CD8-positive, alpha-beta memory T cell (primary cell): ENCODE measurements around the gene ITGA4. TPM values are rescaled to one million over a fixed set of nuclear protein-coding genes. Genes with fewer than 3 reads are reported as not detected.
A peak's percentile ranks its signal among the peaks of the same experiment; 100 is the strongest.

Source experiments
- CTCF ChIA-PET: fragments of 350-600 bp; sonication (Branson Sonifier 250); formaldehyde crosslinking; loops from one replicate; lab custom pipeline; 2021; ENCODE audit warnings: antibody characterized with exemption; lab: Charles Lee
- POLR2A ChIA-PET: fragments of 350-600 bp; sonication (Branson Sonifier 250); formaldehyde crosslinking; loops from one replicate; lab custom pipeline; 2021; ENCODE audit warnings: antibody characterized with exemption; lab: Charles Lee
- DNase-seq, 5 donors: peaks; one replicate each; pipeline versions ENCODE4 v3.0.0 to v3.0.0-alpha.2; 2020 to 2022; ENCODE audit warnings: mixed read lengths in 1 of 5
- H3K27ac ChIP-seq: one replicate; pipeline ENCODE4 v1.7.0; 2013; ENCODE audit warnings: low read depth, mild to moderate bottlenecking, low read length, moderate library complexity
- H3K27me3 ChIP-seq: 2 replicates; pipeline ENCODE4 v1.7.0; 2013; ENCODE audit warnings: low read length, mild to moderate bottlenecking; ENCODE audit not compliant: insufficient read depth, poor library complexity, severe bottlenecking
- H3K36me3 ChIP-seq: 2 replicates; pipeline ENCODE4 v1.7.0; 2013; ENCODE audit warnings: mild to moderate bottlenecking, low read length, moderate library complexity; ENCODE audit not compliant: insufficient read depth
- H3K4me1 ChIP-seq: 2 replicates; pipeline ENCODE4 v1.7.0; 2013; ENCODE audit warnings: mild to moderate bottlenecking, low read length, moderate library complexity; ENCODE audit not compliant: insufficient read depth
- H3K4me3 ChIP-seq: 2 replicates; pipeline ENCODE4 v1.7.0; 2013; ENCODE audit warnings: mild to moderate bottlenecking, low read length
- H3K9me3 ChIP-seq: 2 replicates; pipeline ENCODE4 v1.7.0; 2013; ENCODE audit warnings: mild to moderate bottlenecking, low read length
- H3K27ac Mint-ChIP-seq, 8 donors: one replicate each; pipeline ENCODE4 v1.8.0; 2020 to 2021; ENCODE audit warnings: mixed read lengths in 8 of 8, mild to moderate bottlenecking in 6 of 8, inconsistent platforms in 3 of 8, moderate library complexity in 3 of 8
- H3K27me3 Mint-ChIP-seq, 2 donors: one replicate each; pipeline ENCODE4 v1.8.0; 2020 to 2021; ENCODE audit warnings: mixed read lengths in 2 of 2, mild to moderate bottlenecking in 1 of 2, moderate library complexity in 1 of 2
- H3K36me3 Mint-ChIP-seq, 3 donors: one replicate each; pipeline ENCODE4 v1.8.0; 2020 to 2021; ENCODE audit warnings: mixed read lengths in 3 of 3, inconsistent platforms in 1 of 3, mild to moderate bottlenecking in 1 of 3
- H3K4me1 Mint-ChIP-seq, 3 donors: one replicate each; pipeline ENCODE4 v1.8.0; 2020 to 2021; ENCODE audit warnings: mixed read lengths in 3 of 3, inconsistent platforms in 1 of 3, mild to moderate bottlenecking in 1 of 3
- H3K4me3 Mint-ChIP-seq, 7 donors: one replicate each; pipeline ENCODE4 v1.8.0; 2020 to 2021; ENCODE audit warnings: mixed read lengths in 7 of 7, mild to moderate bottlenecking in 6 of 7, moderate library complexity in 4 of 7, inconsistent platforms in 2 of 7
- H3K9me3 Mint-ChIP-seq, 5 donors: one replicate each; pipeline ENCODE4 v1.8.0; 2020 to 2022; ENCODE audit warnings: mixed read lengths in 5 of 5, mild to moderate bottlenecking in 3 of 5, moderate library complexity in 2 of 5, inconsistent platforms in 1 of 5
- polyA plus RNA-seq: library from polyadenylated mRNA; unstranded; fragments of 300-500 nt; fragmentation: Illumina TruSeq; gene quantifications from one replicate; pipeline ENCODE4 v1.2.3, GENCODE V29; 2021
- total RNA-seq, 2 experiments: library from RNA; stranded (reverse); gene quantifications; one replicate each; pipeline ENCODE4 v1.2.3, GENCODE V29; 2021

Gene ITGA4
- total and polyA plus RNA-seq, 3 experiments from 2014 or later: 142 to 212 (median 142) TPM

- peaks cover 14 to 24% (median 18%) of the 10 kb centered on the region in 3 donors for H3K4me1 Mint-ChIP-seq
- peaks cover 0 to 3% of the 10 kb centered on the region in 2 donors for H3K27me3 Mint-ChIP-seq
- CTCF ChIA-PET: no interaction called here
- Histone ChIP-seq H3K4me3 (no peak overlapping the region), H3K27me3 (no peaks in the 10 kb centered on the region), H3K4me1 (no peaks in the 10 kb centered on the region), H3K9me3 (no peaks in the 10 kb centered on the region), H3K36me3 (peaks cover 34% of the 10 kb centered on the region), H3K27ac (no peak overlapping the region)
- POLR2A ChIA-PET: no interaction called here
- H3K27ac Mint-ChIP-seq: peak overlapping the region in 1 of 8 donors; percentile 7
- no peak for DNase-seq
- H3K36me3 Mint-ChIP-seq: peaks cover 49 to 89% (median 63%) of the 10 kb centered on the region in 3 donors
- no peak overlapping the region for H3K4me3 Mint-ChIP-seq
- no peaks in the 10 kb centered on the region for H3K9me3 Mint-ChIP-seq
These were observed 79.5 kb downstream of the ITGA4 start for GRCh38 chr2:181536730-181537129.

- POLR2A ChIA-PET: no interaction called here
- H3K27me3 Mint-ChIP-seq: no peaks in the 10 kb centered on the region
- Histone ChIP-seq H3K4me3 (no peak overlapping the region), H3K27ac (no peak overlapping the region), H3K27me3 (no peaks in the 10 kb centered on the region), H3K36me3 (peaks cover 18% of the 10 kb centered on the region), H3K9me3 (no peaks in the 10 kb centered on the region), H3K4me1 (no peaks in the 10 kb centered on the region)
- peaks cover 5 to 21% (median 6%) of the 10 kb centered on the region in 3 donors for H3K4me1 Mint-ChIP-seq
- DNase-seq: no peak
- no peaks in the 10 kb centered on the region for H3K9me3 Mint-ChIP-seq
- peaks cover 35 to 54% (median 41%) of the 10 kb centered on the region in 3 donors for H3K36me3 Mint-ChIP-seq
- CTCF ChIA-PET: no interaction called here
- H3K27ac Mint-ChIP-seq: peak overlapping the region in 4 of 8 donors; percentile 3 to 69 (median 7)
- no peak overlapping the region for H3K4me3 Mint-ChIP-seq
These were observed 83.2 kb downstream of the ITGA4 start for GRCh38 chr2:181540421-181540820.

GRCh38 chr2:181542170-181542569 is 85.0 kb downstream of the ITGA4 start:
- Histone ChIP-seq H3K27ac (no peak overlapping the region), H3K36me3 (peaks cover 6% of the 10 kb centered on the region), H3K27me3 (no peaks in the 10 kb centered on the region), H3K4me3 (no peak overlapping the region), H3K4me1 (no peaks in the 10 kb centered on the region), H3K9me3 (no peaks in the 10 kb centered on the region)
- Mint-ChIP-seq H3K4me3 (no peak overlapping the region), H3K36me3 (peaks cover 29 to 44% (median 34%) of the 10 kb centered on the region in 3 donors), H3K27me3 (no peaks in the 10 kb centered on the region), H3K4me1 (peaks cover 5 to 24% (median 11%) of the 10 kb centered on the region in 3 donors), H3K9me3 (no peaks in the 10 kb centered on the region), H3K27ac (no peak overlapping the region)
- CTCF ChIA-PET: no interaction called here
- POLR2A ChIA-PET: no interaction called here
- DNase-seq: no peak

- H3K27me3 ChIP-seq: no peaks in the 10 kb centered on the region
- peaks cover 4 to 17% (median 10%) of the 10 kb centered on the region in 3 donors for H3K4me1 Mint-ChIP-seq
- peaks cover 0 to 1% of the 10 kb centered on the region in 2 donors for H3K27me3 Mint-ChIP-seq
- H3K27ac ChIP-seq: no peak overlapping the region
- H3K4me3 ChIP-seq: no peak overlapping the region
- no peaks in the 10 kb centered on the region for H3K9me3 Mint-ChIP-seq
- H3K4me1 ChIP-seq: no peaks in the 10 kb centered on the region
- no peak overlapping the region for H3K27ac Mint-ChIP-seq
- H3K4me3 Mint-ChIP-seq: no peak overlapping the region
- ChIA-PET POLR2A (no interaction called here), CTCF (no interaction called here)
- DNase-seq: no peak
- no peaks in the 10 kb centered on the region for H3K36me3 ChIP-seq
- H3K36me3 Mint-ChIP-seq: peaks cover 3 to 11% (median 6%) of the 10 kb centered on the region in 3 donors
- no peaks in the 10 kb centered on the region for H3K9me3 ChIP-seq
These were observed 88.9 kb downstream of the ITGA4 start for GRCh38 chr2:181546086-181546485.

GRCh38 chr2:181552808-181553207 is 95.6 kb downstream of the ITGA4 start:
- CTCF ChIA-PET: no interaction called here
- Mint-ChIP-seq H3K4me3 (no peak overlapping the region), H3K9me3 (peaks cover 0 to 3% (median 0%) of the 10 kb centered on the region in 5 donors), H3K36me3 (peaks cover 1 to 4% (median 2%) of the 10 kb centered on the region in 3 donors), H3K27me3 (peaks cover 0 to 1% of the 10 kb centered on the region in 2 donors), H3K4me1 (no peaks in the 10 kb centered on the region), H3K27ac (no peak overlapping the region)
- Histone ChIP-seq H3K27me3 (no peaks in the 10 kb centered on the region), H3K36me3 (no peaks in the 10 kb centered on the region), H3K4me3 (no peak overlapping the region), H3K27ac (no peak overlapping the region), H3K9me3 (no peaks in the 10 kb centered on the region), H3K4me1 (no peaks in the 10 kb centered on the region)
- POLR2A ChIA-PET: no interaction called here
- DNase-seq: no peak

- H3K4me3 Mint-ChIP-seq: no peak overlapping the region
- H3K9me3 Mint-ChIP-seq: peaks cover 0 to 3% (median 0%) of the 10 kb centered on the region in 5 donors
- Histone ChIP-seq H3K36me3 (no peaks in the 10 kb centered on the region), H3K27ac (no peak overlapping the region), H3K9me3 (no peaks in the 10 kb centered on the region), H3K4me3 (no peak overlapping the region), H3K4me1 (no peaks in the 10 kb centered on the region), H3K27me3 (no peaks in the 10 kb centered on the region)
- no peak overlapping the region for H3K27ac Mint-ChIP-seq
- POLR2A ChIA-PET: interaction anchor here (0.6 kb wide), 1 partner anchor 21 kb away, joined by 15 read pairs; no protein-coding TSS in a partner anchor
- H3K36me3 Mint-ChIP-seq: peaks cover 1 to 4% (median 2%) of the 10 kb centered on the region in 3 donors
- H3K4me1 Mint-ChIP-seq: no peaks in the 10 kb centered on the region
- CTCF ChIA-PET: no interaction called here
- no peak for DNase-seq
- no peaks in the 10 kb centered on the region for H3K27me3 Mint-ChIP-seq
These were observed 96.1 kb downstream of the ITGA4 start for GRCh38 chr2:181553244-181553643.

GRCh38 chr2:181554061-181554830 is 97.1 kb downstream of the ITGA4 start:
- peaks cover 0 to 4% (median 2%) of the 10 kb centered on the region in 3 donors for H3K36me3 Mint-ChIP-seq
- POLR2A ChIA-PET: interaction anchor here (0.6 kb wide), 1 partner anchor 22 kb away, joined by 15 read pairs; no protein-coding TSS in a partner anchor
- DNase-seq: no peak
- Histone ChIP-seq H3K27ac (no peak overlapping the region), H3K9me3 (no peaks in the 10 kb centered on the region), H3K36me3 (no peaks in the 10 kb centered on the region), H3K27me3 (no peaks in the 10 kb centered on the region), H3K4me3 (no peak overlapping the region), H3K4me1 (no peaks in the 10 kb centered on the region)
- H3K4me1 Mint-ChIP-seq: no peaks in the 10 kb centered on the region
- H3K27me3 Mint-ChIP-seq: no peaks in the 10 kb centered on the region
- CTCF ChIA-PET: no interaction called here
- no peak overlapping the region for H3K27ac Mint-ChIP-seq
- no peak overlapping the region for H3K4me3 Mint-ChIP-seq
- peaks cover 0 to 3% (median 0%) of the 10 kb centered on the region in 5 donors for H3K9me3 Mint-ChIP-seq

- ChIA-PET POLR2A (no interaction called here), CTCF (no interaction called here)
- H3K4me3 ChIP-seq: no peak overlapping the region
- Mint-ChIP-seq H3K4me1 (no peaks in the 10 kb centered on the region), H3K36me3 (peaks cover 0 to 4% (median 0%) of the 10 kb centered on the region in 3 donors), H3K27me3 (no peaks in the 10 kb centered on the region), H3K4me3 (no peak overlapping the region), H3K27ac (no peak overlapping the region), H3K9me3 (peaks cover 0 to 3% (median 0%) of the 10 kb centered on the region in 5 donors)
- H3K9me3 ChIP-seq: no peaks in the 10 kb centered on the region
- no peaks in the 10 kb centered on the region for H3K4me1 ChIP-seq
- no peak for DNase-seq
- H3K27me3 ChIP-seq: no peaks in the 10 kb centered on the region
- no peak overlapping the region for H3K27ac ChIP-seq
- no peaks in the 10 kb centered on the region for H3K36me3 ChIP-seq
These were observed 101.2 kb downstream of the ITGA4 start for GRCh38 chr2:181558371-181558770.
